Kidney (tissue), 22 donors: ENCODE results near the gene KRT23. TPM values are rescaled to one million over a fixed set of nuclear protein-coding genes. Genes with fewer than 3 reads are reported as not detected.

Experiments
- DNase-seq, 5 donors: peaks; one replicate each; pipeline ENCODE4 v3.0.0-alpha.2; 2013 to 2020
- FAIRE-seq: peaks from 2 replicates; lab custom pipeline; 2012; peaks lifted over from hg19 to GRCh38; lab: Jason Lieb, UNC
- H3K27ac ChIP-seq, 2 donors: one replicate each; pipeline ENCODE4 v1.7.0; 2013; ENCODE audit warnings: low read depth in 2 of 2, low read length in 2 of 2, inconsistent platforms in 1 of 2
- H3K27me3 ChIP-seq: one replicate; pipeline ENCODE4 v1.7.1; 2013; ENCODE audit warnings: low read length, inconsistent platforms; ENCODE audit not compliant: control insufficient read depth, insufficient read depth
- H3K36me3 ChIP-seq, 3 donors: one replicate each; pipeline versions ENCODE4 v1.7.0 to v1.7.1; 2013; ENCODE audit warnings: low read length in 3 of 3, control low read depth in 1 of 3, inconsistent platforms in 1 of 3; ENCODE audit not compliant: insufficient read depth in 3 of 3, control insufficient read depth in 2 of 3
- H3K4me1 ChIP-seq, 3 donors: one replicate each; pipeline versions ENCODE4 v1.7.0 to v1.7.1; 2013; ENCODE audit warnings: low read length in 3 of 3, inconsistent platforms in 1 of 3, low read depth in 1 of 3; ENCODE audit not compliant: control insufficient read depth in 2 of 3, insufficient read depth in 2 of 3
- H3K4me3 ChIP-seq, 3 donors: one replicate each; pipeline versions ENCODE4 v1.7.0 to v1.8.1; 2013; ENCODE audit warnings: low read length in 3 of 3, control low read depth in 1 of 3, inconsistent platforms in 1 of 3
- H3K9ac ChIP-seq, 3 donors: one replicate each; pipeline versions ENCODE4 v1.7.0 to v1.7.1; 2013; ENCODE audit warnings: low read length in 3 of 3, control low read depth in 1 of 3, inconsistent platforms in 1 of 3
- H3K9me3 ChIP-seq, 3 donors: one replicate each; pipeline versions ENCODE4 v1.7.0 to v1.7.1; 2013; ENCODE audit warnings: low read length in 3 of 3, control low read depth in 1 of 3, inconsistent platforms in 1 of 3; ENCODE audit not compliant: control insufficient read depth in 2 of 3, insufficient read depth in 1 of 3
- intact Hi-C: fragments of 100-400 bp; cut with DNase I; formaldehyde crosslinking; loops from one replicate; pipeline ENCODE4 v1.11.1; 2022
- long read RNA-seq, 10 donors: library from polyadenylated mRNA in 1 of 10; unstranded in 1 of 10; transcript quantifications; one replicate each; pipeline ENCODE4 v2.0.0 and lab custom pipeline, GENCODE V29; 2021 to 2026
- polyA plus RNA-seq: library from polyadenylated mRNA; stranded (reverse); fragments of 350-450 nt; fragmentation: Illumina TruSeq; extraction: RNeasy Lipid Tissue Mini Kit (QIAGEN cat#74804); gene quantifications from one replicate; pipeline ENCODE4 v1.2.3, GENCODE V29; 2014; ENCODE audit warnings: low read depth, low replicate concordance; ENCODE audit not compliant: insufficient read depth
- total RNA-seq: library from RNA; stranded (reverse); fragmentation: NEBNext Ultra II Directional; extraction: Animal tissue kit (Norgen Biotek cat#: 25700); gene quantifications from one replicate; pipeline ENCODE4 v1.2.1, GENCODE V29; 2021
- TF ChIP-seq, protein P1 (sequence below): IDR thresholded peaks from 3 replicates; pipeline ENCODE4 v1.5.1; 2012; ENCODE audit warnings: mild to moderate bottlenecking, moderate library complexity, borderline replicate concordance; ENCODE audit not compliant: insufficient read depth; ENCODE audit errors: extremely low read depth
- donor health status: control.
- donor health status: control.
- donor health status: control.
- donor health status: control.
- donor health status: control.
- donor health status: DM: yes; HTN: yes; CAD: no.
- donor health status: Normal renal cell carcinoma (clear cell type).

KRT23 gene, protein sequence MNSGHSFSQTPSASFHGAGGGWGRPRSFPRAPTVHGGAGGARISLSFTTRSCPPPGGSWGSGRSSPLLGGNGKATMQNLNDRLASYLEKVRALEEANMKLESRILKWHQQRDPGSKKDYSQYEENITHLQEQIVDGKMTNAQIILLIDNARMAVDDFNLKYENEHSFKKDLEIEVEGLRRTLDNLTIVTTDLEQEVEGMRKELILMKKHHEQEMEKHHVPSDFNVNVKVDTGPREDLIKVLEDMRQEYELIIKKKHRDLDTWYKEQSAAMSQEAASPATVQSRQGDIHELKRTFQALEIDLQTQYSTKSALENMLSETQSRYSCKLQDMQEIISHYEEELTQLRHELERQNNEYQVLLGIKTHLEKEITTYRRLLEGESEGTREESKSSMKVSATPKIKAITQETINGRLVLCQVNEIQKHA
- 4.2 TPM for total RNA-seq
- 2.2 TPM for polyA plus RNA-seq
- long read RNA-seq, donor 1: 0 reads
- long read RNA-seq, donor 2: 0 reads
- long read RNA-seq, donor 3: 0 reads
- long read RNA-seq, donor 4: 0 reads
- long read RNA-seq, donor 5: 0 reads
- long read RNA-seq, donor 6: 0 reads
- long read RNA-seq, donor 7: 0 reads
- long read RNA-seq, donor 8: 0 reads
- long read RNA-seq, donor 9: 0 reads
- long read RNA-seq, donor 10, partial matches to known transcripts: 48 of 79 reads
- long read RNA-seq, donor 10, other reads (novel, unspliced or antisense): 31 of 79 reads

DNA sequence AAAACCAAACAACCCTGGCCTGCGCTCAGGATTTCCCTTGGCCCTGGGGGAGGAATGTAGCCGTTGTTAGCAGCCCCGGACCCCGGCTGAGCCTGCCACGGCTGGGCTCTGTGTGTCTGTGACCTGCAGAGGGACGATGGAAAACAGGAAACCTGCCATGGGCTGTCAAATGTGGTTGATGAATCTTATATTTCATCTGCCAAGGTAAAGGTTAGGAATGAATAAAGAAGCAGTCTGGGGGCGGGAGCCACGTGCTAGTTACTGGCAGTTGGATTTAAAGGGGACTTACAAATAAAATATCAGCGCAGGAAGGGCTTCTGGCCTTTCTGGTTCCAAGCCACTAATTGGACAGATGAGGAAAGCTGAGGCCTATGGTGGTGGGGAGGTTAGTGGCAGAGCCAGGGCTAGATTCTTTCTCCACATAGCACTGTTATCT, at the start of gene KRT23:
Gene KRT23 (minus strand): TSS at position 263 of the 436 bp plus-strand sequence. CDS start 1,043 bp downstream, outside the sequence.
- H3K4me3 ChIP-seq: no peak within 1 kb of the TSS
- FAIRE-seq (no peak), DNase-seq (peak in 1 of 5 donors; percentile 26)
- intact Hi-C loops: no loop called here
- no peak within 1 kb of the TSS for H3K9ac ChIP-seq
- no peaks in the 10 kb centered on the region for H3K27me3 ChIP-seq
- peaks cover 0 to 2% (median 0%) of the 10 kb centered on the region in 3 donors for H3K4me1 ChIP-seq
- TF ChIP-seq, protein P1, sequence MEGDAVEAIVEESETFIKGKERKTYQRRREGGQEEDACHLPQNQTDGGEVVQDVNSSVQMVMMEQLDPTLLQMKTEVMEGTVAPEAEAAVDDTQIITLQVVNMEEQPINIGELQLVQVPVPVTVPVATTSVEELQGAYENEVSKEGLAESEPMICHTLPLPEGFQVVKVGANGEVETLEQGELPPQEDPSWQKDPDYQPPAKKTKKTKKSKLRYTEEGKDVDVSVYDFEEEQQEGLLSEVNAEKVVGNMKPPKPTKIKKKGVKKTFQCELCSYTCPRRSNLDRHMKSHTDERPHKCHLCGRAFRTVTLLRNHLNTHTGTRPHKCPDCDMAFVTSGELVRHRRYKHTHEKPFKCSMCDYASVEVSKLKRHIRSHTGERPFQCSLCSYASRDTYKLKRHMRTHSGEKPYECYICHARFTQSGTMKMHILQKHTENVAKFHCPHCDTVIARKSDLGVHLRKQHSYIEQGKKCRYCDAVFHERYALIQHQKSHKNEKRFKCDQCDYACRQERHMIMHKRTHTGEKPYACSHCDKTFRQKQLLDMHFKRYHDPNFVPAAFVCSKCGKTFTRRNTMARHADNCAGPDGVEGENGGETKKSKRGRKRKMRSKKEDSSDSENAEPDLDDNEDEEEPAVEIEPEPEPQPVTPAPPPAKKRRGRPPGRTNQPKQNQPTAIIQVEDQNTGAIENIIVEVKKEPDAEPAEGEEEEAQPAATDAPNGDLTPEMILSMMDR: no peak
- no peaks in the 10 kb centered on the region for H3K9me3 ChIP-seq
- H3K36me3 ChIP-seq: no peaks in the 10 kb centered on the region
- no peak within 1 kb of the TSS for H3K27ac ChIP-seq

DNA sequence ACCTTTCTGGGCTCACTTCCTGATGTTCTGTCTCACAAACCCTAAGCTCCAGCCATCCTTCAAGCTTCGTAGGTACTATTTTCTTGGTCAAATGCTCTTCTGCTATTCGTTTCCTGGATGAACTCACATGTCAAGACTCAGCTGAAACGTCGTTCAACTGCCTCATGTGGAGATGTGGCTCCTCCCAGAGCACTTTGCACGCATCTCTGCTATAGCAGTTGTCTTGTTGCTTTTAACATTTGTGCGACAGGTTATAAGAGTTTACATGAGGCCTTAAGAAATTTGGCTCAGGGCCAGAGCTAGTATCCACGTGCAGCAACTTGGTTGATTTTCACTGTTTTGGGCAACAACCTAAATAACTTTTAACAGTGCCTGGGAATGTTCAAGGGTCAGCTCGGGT, 49.5 kb upstream of the KRT23 start:
- Histone ChIP-seq H3K27me3 (no peaks in the 10 kb centered on the region), H3K4me3 (no peak overlapping the region), H3K36me3 (no peaks in the 10 kb centered on the region), H3K27ac (no peak overlapping the region), H3K4me1 (no peaks in the 10 kb centered on the region), H3K9ac (no peak overlapping the region), H3K9me3 (no peaks in the 10 kb centered on the region)
- intact Hi-C loops: no loop called here
- TF ChIP-seq, protein P1: no peak
- FAIRE-seq: no peak
- no peak for DNase-seq

DNA sequence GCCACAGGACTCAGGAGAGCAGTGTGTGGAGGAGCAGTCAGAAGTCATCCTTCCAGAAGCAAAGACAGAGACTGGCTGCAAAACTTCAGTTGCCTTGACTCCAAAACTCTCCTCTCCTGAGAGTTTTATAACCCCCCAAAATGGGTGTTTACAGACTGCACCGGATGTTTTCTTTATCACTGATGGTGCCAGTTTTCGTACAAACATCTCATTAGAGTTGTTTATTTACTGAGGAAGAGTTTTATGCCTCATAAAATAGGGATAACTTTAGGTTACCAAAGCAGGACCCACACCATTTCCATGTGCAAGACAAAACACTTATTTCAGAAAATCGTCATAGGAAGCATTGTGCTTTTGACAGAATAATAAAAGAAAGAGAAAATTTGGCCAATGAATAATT, 46.8 kb upstream of the KRT23 start, which contains the start of gene KRT40:
Gene KRT40 (minus strand): TSS at position 101 of the 400 bp plus-strand sequence. CDS start 53 bp downstream, at position 48.
- Histone ChIP-seq H3K4me3 (no peak within 1 kb of the TSS), H3K9me3 (no peaks in the 10 kb centered on the region), H3K27me3 (no peaks in the 10 kb centered on the region), H3K4me1 (no peaks in the 10 kb centered on the region), H3K9ac (no peak within 1 kb of the TSS), H3K27ac (no peak within 1 kb of the TSS), H3K36me3 (no peaks in the 10 kb centered on the region)
- FAIRE-seq (no peak), DNase-seq (no peak)
- intact Hi-C loops: no loop called here
- TF ChIP-seq, protein P1: no peak
